Measurements from ENCODE around the gene MYH7B.

MYH7B gene

DNA sequence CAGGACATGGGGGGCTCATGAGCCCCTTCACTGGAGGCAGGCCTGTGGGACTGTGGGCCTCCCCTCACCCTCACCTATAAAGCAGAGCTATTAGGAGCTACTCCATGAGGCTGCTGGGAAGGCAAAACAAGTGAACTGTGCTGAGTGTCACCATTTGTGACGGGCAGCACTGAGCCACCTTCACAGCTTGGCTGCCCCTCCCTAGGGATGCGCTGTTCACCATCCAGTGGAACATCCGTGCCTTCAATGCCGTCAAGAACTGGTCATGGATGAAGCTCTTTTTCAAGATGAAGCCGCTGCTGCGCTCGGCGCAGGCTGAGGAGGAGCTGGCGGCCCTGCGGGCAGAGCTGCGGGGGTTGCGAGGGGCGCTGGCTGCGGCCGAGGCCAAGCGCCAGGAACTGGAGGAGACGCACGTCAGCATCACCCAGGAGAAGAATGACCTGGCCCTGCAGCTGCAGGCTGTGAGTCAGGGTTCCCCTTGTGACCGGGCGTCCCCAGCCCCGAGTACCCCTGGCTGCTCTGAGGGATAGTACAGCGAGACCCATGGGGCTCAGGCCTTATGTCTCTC lies 38.4 kb downstream of the MYH7B start:
- TF ChIP-seq, protein P1, sequence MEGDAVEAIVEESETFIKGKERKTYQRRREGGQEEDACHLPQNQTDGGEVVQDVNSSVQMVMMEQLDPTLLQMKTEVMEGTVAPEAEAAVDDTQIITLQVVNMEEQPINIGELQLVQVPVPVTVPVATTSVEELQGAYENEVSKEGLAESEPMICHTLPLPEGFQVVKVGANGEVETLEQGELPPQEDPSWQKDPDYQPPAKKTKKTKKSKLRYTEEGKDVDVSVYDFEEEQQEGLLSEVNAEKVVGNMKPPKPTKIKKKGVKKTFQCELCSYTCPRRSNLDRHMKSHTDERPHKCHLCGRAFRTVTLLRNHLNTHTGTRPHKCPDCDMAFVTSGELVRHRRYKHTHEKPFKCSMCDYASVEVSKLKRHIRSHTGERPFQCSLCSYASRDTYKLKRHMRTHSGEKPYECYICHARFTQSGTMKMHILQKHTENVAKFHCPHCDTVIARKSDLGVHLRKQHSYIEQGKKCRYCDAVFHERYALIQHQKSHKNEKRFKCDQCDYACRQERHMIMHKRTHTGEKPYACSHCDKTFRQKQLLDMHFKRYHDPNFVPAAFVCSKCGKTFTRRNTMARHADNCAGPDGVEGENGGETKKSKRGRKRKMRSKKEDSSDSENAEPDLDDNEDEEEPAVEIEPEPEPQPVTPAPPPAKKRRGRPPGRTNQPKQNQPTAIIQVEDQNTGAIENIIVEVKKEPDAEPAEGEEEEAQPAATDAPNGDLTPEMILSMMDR (IDR thresholded peaks at IDR 0.05; ENCODE audit: low read depth, low read length), result no peak
- no peak overlapping the region for H3K4me3 ChIP-seq (ENCODE audit: low read depth, low read length)

DNA sequence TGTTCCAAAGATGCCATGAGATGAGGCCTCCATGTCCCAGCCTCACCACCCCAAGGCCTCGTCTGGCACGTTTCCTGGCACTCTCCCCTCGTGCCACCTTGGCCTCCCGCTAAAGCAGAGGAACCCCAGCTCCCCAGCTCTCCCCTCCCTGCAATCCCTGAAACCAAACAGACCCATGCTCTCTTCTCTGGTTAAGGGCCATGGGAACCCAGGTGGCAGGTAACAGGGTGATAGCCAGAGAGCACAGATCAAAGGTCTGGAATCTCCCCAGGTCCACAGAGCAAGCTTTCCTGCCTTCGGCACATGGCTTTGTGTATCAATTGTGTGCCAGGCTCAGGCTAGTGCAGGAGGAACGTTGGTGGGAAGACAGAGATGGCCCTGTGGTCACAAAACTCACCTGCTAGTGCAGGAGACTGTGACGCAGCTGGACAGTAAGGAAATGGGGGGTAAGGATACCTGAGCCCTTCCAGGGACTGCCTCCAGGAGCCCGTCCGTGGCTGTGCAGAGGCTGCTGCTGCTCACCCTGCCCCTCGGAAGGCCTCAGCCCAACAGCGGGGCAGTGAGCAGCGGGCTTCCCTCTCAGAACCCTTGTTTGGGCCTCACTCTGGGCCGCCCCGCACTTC lies 39.0 kb downstream of the MYH7B start:
- H3K4me3 ChIP-seq (ENCODE audit: low read depth, low read length), result no peak overlapping the region
- TF ChIP-seq, protein P1 (IDR thresholded peaks at IDR 0.05; ENCODE audit: low read depth, low read length), result no peak

- no peak overlapping the region for H3K4me3 ChIP-seq (ENCODE audit: low read depth, low read length)
- TF ChIP-seq, protein P1 (IDR thresholded peaks at IDR 0.05; ENCODE audit: low read depth, low read length), result no peak
Measured at GRCh38 chr20:34995192-34995591, 39.5 kb downstream of the MYH7B start.

GRCh38 chr20:34995696-34996095 lies 40.0 kb downstream of the MYH7B start:
- H3K4me3 ChIP-seq (ENCODE audit: low read depth, low read length), result no peak overlapping the region
- TF ChIP-seq, protein P1 (IDR thresholded peaks at IDR 0.05; ENCODE audit: low read depth, low read length), result no peak

DNA sequence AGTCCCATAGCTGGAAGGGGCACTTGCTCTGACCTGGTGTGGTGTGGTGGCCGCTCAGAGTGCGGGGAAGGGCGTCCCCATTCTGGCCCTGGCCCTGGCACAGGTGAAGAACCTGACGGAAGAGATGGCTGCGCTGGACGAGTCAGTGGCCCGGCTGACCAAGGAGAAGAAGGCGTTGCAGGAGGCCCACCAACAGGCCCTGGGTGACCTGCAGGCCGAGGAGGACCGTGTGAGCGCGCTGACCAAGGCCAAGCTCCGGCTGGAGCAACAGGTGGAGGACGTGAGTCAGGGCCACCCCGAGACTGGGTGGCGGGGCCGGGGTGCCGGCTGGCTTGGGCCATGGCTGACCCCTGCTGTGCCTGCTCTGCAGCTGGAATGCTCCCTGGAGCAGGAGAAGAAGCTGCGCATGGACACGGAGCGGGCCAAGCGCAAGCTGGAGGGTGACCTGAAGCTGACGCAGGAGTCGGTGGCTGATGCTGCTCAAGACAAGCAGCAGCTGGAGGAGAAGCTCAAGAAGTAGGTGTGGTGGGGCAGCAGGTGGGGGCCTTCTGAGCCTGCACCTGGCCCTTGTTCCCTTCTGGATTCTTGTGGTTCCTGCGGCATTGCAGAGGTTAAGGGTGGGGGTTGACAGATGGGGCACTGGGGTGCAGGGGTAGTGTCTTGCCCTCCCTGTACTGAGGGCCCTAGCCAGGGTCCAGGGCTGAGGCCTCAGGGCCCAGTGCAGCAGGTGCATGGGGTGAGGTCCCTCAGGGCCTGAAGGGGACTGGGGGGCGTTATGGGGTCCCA lies 40.8 kb downstream of the MYH7B start:
- TF ChIP-seq, protein P1 (IDR thresholded peaks at IDR 0.05; ENCODE audit: low read depth, low read length), result no peak
- H3K4me3 ChIP-seq (ENCODE audit: low read depth, low read length), result no peak overlapping the region

- no peak overlapping the region for H3K4me3 ChIP-seq (ENCODE audit: low read depth, low read length)
- TF ChIP-seq, protein P1 (IDR thresholded peaks at IDR 0.05; ENCODE audit: low read depth, low read length), result no peak
Measured at GRCh38 chr20:34997131-34997561, 41.5 kb downstream of the MYH7B start.

DNA sequence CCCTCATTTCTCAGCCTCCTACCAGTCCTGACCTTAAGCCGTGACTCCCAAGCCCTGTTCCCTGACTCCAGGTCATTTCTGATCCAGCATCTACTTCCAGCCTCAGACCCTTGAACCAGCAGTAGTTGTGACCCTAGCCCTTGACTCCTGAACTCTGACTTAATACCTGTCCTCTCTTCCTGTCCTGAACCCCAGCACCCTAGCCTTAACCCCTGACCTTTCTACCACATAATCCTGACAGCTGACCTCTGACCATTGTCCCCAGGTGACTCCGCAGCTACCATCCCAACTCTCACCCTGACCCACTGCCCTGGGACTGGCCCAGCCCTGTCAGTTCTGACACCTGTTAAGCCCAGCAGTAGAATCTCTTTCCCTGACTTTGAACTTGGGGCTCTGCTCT lies 42.1 kb downstream of the MYH7B start:
- TF ChIP-seq, protein P1 (IDR thresholded peaks at IDR 0.05; ENCODE audit: low read depth, low read length), result no peak
- no peak overlapping the region for H3K4me3 ChIP-seq (ENCODE audit: low read depth, low read length)
